Ovary (tissue), 9 donors: Measurements from ENCODE around the gene ARID4A. TPM values are rescaled to one million over a fixed set of nuclear protein-coding genes. Genes with fewer than 3 reads are reported as not detected.

ENCODE experiments used
- DNase-seq, 5 donors: peaks; one replicate each; pipeline ENCODE4 v3.0.0-alpha.2; 2019 to 2020
- H3K27ac ChIP-seq, 2 donors: fragments of 200-600 bp; one replicate each; pipeline versions ENCODE4 v1.5.1 to v1.8.0; 2019 to 2022
- H3K27me3 ChIP-seq: fragments of 200-600 bp; one replicate; pipeline ENCODE4 v1.8.0; 2022
- H3K36me3 ChIP-seq: fragments of 200-600 bp; sonication (generic); one replicate; pipeline ENCODE4 v1.5.1; 2019
- H3K4me1 ChIP-seq: one replicate; pipeline ENCODE4 v1.8.1; 2013; ENCODE audit warnings: mild to moderate bottlenecking, moderate library complexity; ENCODE audit not compliant: insufficient read depth
- H3K4me3 ChIP-seq: fragments of 200-600 bp; sonication (generic); one replicate; pipeline ENCODE4 v1.5.1; 2017
- H3K9me3 ChIP-seq, 2 donors: fragments of 200-600 bp in 1 of 2; sonication (generic) in 1 of 2; one replicate each; pipeline versions ENCODE4 v1.5.1 to v1.8.1; 2013 to 2019; ENCODE audit warnings: mild to moderate bottlenecking in 1 of 2, moderate library complexity in 1 of 2
- EP300 ChIP-seq: sonication (generic); formaldehyde crosslinking; IDR thresholded peaks from one replicate; pipeline ENCODE4 v1.6.1; 2017; ENCODE audit warnings: antibody characterized with exemption
- POLR2A ChIP-seq: fragments of 450-650 bp; IDR thresholded peaks from one replicate; pipeline ENCODE4 v1.6.1; 2017; ENCODE audit warnings: antibody characterized with exemption, mild to moderate bottlenecking, moderate library complexity
- WGBS, 3 donors: extraction: QIAGEN DNeasy Blood & Tissue Kit in 1 of 3; methylation state at CpG; one replicate each; pipeline versions ENCODE4 v1.1.5 to v1.1.7; 2013 to 2017; 5-methylcytosine and 5-hydroxymethylcytosine counted together
- intact Hi-C, 4 donors: fragments of 100-400 bp; cut with DNase I; formaldehyde crosslinking; loops; one replicate each; pipeline versions ENCODE4 v1.11.0 to v1.15.1; 2022 to 2023
- polyA plus RNA-seq, 2 donors: library from polyadenylated mRNA; stranded (reverse); fragments of 200-250 nt in 1 of 2; fragments of 350-450 nt in 1 of 2; fragmentation: Illumina TruSeq in 1 of 2; extraction: RNeasy Lipid Tissue Mini Kit (QIAGEN cat#74804) in 1 of 2; gene quantifications; one replicate each; pipeline ENCODE4 v1.2.3, GENCODE V29; 2013 to 2014
- total RNA-seq, 7 donors: library from RNA; depleted of rRNA in 2 of 7; stranded (reverse); fragments of >200 nt in 2 of 7; fragmentation: NEBNext Ultra II Directional in 3 of 7; extraction: Animal tissue kit (Norgen Biotek cat#: 25700) in 3 of 7; gene quantifications; one replicate each; pipeline versions ENCODE4 v1.1.0 to v1.2.4, GENCODE V29; 2016 to 2023
- TF ChIP-seq, protein P1 (sequence below), 3 donors: fragments of 450-650 bp in 2 of 3; fragments of 200-600 bp in 1 of 3; IDR thresholded peaks; one replicate each; pipeline versions ENCODE4 v1.5.1 to v1.8.0; 2016 to 2022; ENCODE audit warnings: antibody characterized with exemption in 3 of 3, mild to moderate bottlenecking in 1 of 3
- donor health status: DM: no; HTN: no; CAD: no; lungs with moderate emphysema.
- donor health status: DM: no; HTN: no; CAD: no.
- donor health status: Bipolar disorder and iron deficiency.
- donor health status: DM: yes; HTN: yes; CAD: no.
- donor health status: DM: no; HTN: no; CAD: no.
- donor health status: DM: yes; HTN: yes; CAD: no.

Gene ARID4A
- total and polyA plus RNA-seq, 9 donors, result 10.1 to 29.2 (median 23.9) TPM

DNA sequence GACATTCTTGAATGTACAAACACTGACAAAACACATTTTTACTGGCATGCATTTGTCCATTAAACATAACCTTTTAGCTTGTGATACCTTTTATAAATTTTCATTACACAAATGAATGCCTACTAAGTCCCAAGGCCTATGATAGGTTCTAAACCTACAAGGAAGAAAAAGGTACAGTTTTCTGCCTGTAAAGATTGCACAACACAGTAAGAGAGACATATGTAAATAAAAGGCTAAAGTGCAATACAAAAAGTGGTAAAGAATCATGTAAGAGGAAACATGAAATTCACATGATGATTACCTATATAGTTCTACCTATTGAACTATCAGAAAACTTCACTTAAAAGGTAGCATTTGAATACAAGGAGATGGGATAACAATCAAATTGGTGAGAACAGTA lies 14.6 kb upstream of the ARID4A start:
- Histone ChIP-seq H3K27me3 (no peaks in the 10 kb centered on the region), H3K36me3 (no peaks in the 10 kb centered on the region), H3K9me3 (no peaks in the 10 kb centered on the region), H3K27ac (no peak overlapping the region), H3K4me3 (no peak overlapping the region), H3K4me1 (peaks cover 6% of the 10 kb centered on the region)
- DNase-seq, result no peak
- TF ChIP-seq POLR2A (no peak), EP300 (no peak)
- TF ChIP-seq, protein P1, sequence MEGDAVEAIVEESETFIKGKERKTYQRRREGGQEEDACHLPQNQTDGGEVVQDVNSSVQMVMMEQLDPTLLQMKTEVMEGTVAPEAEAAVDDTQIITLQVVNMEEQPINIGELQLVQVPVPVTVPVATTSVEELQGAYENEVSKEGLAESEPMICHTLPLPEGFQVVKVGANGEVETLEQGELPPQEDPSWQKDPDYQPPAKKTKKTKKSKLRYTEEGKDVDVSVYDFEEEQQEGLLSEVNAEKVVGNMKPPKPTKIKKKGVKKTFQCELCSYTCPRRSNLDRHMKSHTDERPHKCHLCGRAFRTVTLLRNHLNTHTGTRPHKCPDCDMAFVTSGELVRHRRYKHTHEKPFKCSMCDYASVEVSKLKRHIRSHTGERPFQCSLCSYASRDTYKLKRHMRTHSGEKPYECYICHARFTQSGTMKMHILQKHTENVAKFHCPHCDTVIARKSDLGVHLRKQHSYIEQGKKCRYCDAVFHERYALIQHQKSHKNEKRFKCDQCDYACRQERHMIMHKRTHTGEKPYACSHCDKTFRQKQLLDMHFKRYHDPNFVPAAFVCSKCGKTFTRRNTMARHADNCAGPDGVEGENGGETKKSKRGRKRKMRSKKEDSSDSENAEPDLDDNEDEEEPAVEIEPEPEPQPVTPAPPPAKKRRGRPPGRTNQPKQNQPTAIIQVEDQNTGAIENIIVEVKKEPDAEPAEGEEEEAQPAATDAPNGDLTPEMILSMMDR (IDR thresholded peaks at IDR 0.05), result no peak
- intact Hi-C loops, result no loop called here

DNA sequence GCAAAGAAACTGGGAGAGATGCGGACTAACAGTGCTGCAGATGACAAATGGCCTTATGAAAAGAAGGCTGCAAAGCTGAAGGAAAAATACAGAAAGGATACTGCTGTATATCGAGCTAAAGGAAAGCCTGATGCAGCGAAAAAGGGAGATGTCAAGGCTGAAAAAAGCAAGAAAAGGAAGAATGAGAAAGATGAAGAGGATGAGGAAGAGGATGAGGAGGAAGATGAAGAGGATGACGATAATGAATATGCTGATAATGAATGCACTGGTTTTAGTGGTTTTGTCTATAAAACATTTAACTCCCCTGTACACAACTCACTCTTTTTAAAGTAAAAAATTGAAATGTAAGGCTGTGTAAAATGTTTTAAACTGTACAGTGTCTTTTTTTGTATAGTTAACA lies 13.2 kb upstream of the ARID4A start:
- Histone ChIP-seq H3K4me1 (peaks cover 8% of the 10 kb centered on the region), H3K36me3 (no peaks in the 10 kb centered on the region)

DNA sequence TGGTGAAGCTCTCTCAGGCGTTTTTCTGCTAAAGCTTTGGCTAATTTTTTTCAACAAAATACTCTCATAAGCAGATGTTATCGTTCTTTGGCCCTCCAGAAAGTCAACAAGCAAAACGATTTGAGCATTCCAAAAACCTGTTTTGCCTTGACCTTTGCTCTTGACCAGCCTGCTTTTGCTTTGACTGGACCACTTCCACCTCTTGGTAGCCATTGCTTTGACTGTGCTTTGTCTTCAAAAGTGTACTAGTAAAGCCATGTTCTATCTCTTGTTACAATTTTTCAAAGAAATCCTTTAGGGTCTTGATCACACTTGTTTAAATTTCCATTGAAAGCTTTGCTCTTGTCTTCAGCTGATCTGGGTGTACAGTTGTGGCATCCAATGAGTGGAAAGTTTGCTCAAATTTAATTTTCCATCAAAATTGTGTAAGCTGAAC lies 10.7 kb upstream of the ARID4A start:
- no peaks in the 10 kb centered on the region for H3K36me3 ChIP-seq
- WGBS, 3 donors, result 3 to 19% (median 7%) methylated on average over 3 of the region's 3 CpGs
- no peaks in the 10 kb centered on the region for H3K9me3 ChIP-seq
- H3K27me3 ChIP-seq, result no peaks in the 10 kb centered on the region
- TF ChIP-seq EP300, result no peak
- no peak for TF ChIP-seq POLR2A
- TF ChIP-seq, protein P1 (IDR thresholded peaks at IDR 0.05), result no peak
- no peak for DNase-seq
- intact Hi-C loops, result no loop called here
- peaks cover 4% of the 10 kb centered on the region for H3K4me1 ChIP-seq
- no peak overlapping the region for H3K27ac ChIP-seq
- no peak overlapping the region for H3K4me3 ChIP-seq

More for the DNA sequence above, 13.2 kb upstream of the ARID4A start:
- Histone ChIP-seq H3K4me3 (no peak overlapping the region), H3K27me3 (no peaks in the 10 kb centered on the region), H3K9me3 (no peaks in the 10 kb centered on the region), H3K27ac (no peak overlapping the region)
- DNase-seq, result no peak
- TF ChIP-seq POLR2A, result no peak
- TF ChIP-seq, protein P1 (IDR thresholded peaks at IDR 0.05), result no peak
- no peak for TF ChIP-seq EP300
- intact Hi-C loops, result no loop called here
- 94 to 98% (median 98%) methylated on average over 4 of the region's 4 CpGs for WGBS, 3 donors

DNA sequence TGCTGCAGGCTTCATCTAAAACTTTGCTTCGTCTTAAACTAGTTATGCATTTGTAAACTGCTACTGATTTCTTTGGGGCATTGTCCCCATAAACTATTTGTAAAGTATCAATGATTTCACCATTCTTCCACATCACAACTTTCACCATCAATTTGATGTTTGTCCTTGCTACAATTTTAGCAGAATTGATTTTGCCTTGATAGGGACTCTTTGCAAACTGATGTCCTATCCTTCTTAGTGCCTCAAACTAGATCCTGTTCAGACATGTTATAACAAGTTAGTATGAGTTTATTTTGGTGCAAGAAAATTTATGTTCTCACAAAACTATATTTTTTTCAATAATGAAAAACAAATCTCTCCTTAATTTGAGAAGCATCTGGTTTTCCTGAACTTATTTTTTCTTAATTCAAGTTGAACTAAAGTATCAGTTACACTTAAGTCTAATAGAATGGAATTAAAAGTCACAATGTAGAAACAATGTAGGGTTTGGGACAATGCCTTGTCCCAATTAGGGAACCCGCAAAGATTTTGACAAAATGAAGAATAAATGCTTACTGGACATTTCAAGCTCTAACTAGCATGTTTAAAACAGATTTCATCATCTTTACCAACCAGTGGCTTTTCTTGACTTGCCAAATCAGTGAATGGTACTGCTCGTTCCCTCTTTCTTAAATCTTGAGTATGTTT lies 10.1 kb upstream of the ARID4A start:
- no peaks in the 10 kb centered on the region for H3K9me3 ChIP-seq
- H3K36me3 ChIP-seq, result no peaks in the 10 kb centered on the region
- no peak overlapping the region for H3K4me3 ChIP-seq
- no peaks in the 10 kb centered on the region for H3K27me3 ChIP-seq
- peaks cover 4% of the 10 kb centered on the region for H3K4me1 ChIP-seq
- TF ChIP-seq, protein P1 (IDR thresholded peaks at IDR 0.05), result no peak
- TF ChIP-seq EP300, result no peak
- TF ChIP-seq POLR2A, result no peak
- WGBS, 3 donors, result 64 to 84% (median 73%) methylated on average over 3 of the region's 3 CpGs
- H3K27ac ChIP-seq, result no peak overlapping the region
- DNase-seq, result no peak
- intact Hi-C loops, result no loop called here
